GF-D8 (cell line): Measurements from ENCODE around the gene LRRTM4.
"Not testable (repeated sequence)": the region's sequence is repeated elsewhere in the genome, so short reads cannot be mapped to it uniquely, and the experiment has no call there.

Experiments
- DNase-seq: peaks from one replicate; lab custom pipeline; 2025; lab: John Stamatoyannopoulos, UW

The LRRTM4 gene

DNA sequence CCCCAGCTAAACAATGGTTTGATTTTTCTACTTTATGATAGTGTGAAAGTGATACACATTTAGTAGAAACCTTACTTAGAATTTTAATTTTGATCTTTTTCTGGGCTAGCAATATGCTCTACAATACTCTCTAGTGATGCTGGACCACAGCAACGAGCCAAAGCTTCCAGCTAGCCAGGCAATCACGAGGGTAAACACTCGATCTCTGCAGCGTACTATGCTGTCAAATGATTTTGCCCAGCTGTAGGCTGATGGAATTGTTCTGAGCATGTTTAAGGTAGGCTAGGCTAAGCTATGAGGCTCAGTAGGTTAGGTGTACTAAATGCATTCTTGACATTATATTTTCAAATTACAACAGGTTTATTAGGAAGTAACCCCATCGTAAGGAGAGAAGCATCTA is 207.5 kb downstream of the LRRTM4 start:
- no peak for DNase-seq

DNA sequence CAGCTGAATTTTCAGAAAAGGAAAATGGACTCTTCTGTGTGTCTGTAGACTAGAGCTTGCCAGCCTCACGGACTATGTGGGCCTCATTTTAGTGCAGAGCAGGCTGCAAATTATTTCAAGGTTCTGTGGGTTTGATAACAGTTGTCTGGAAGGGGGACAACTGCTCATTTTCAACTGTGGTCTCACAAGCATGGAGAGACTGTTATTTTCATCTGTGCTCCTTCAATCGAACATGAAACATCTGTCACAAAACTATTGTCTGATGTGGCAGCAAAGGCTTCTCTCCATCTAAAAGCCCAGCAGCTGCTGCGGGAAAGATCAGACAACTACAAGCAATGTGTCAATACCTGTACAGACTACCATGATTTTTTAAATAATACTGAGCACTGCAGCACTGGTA is 211.8 kb downstream of the LRRTM4 start:
- DNase-seq = no peak

DNA sequence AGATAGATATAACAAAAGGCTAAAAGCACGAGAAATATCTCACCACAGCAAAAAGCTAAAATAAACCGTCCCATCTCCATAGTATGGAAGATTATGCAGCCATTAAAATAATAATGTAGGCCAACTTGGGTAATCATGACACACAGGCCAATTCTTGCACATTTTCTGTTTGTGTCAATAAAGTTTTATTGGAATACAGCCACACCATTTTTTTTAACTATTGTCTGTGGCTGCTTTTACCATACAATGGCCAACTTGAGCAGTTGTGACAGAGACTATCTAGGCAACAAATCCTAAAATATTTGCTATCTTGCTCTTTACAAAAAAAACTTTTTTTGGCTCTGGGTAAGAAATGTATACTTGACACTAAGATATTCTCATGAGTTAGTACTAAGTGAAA is 212.5 kb downstream of the LRRTM4 start:
- no peak for DNase-seq

DNA sequence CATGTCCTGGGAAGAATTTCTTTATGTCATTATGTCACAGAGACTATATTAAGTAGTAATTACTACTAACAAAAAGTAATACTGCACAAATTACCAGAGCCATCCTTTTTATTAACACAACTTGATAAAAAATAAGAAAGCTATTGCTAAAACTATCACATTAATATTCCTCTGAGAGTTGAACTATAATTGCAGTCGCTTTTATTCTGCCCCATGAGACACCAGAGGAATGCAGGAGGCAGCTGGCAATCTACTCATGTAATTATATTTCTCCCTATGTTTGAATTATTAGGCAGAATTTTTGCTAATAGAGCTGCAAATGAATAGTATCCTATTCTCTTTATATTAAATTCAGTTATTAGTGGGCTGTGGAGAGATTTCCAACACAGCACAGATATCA is 220.7 kb downstream of the LRRTM4 start:
- DNase-seq = no peak

DNA sequence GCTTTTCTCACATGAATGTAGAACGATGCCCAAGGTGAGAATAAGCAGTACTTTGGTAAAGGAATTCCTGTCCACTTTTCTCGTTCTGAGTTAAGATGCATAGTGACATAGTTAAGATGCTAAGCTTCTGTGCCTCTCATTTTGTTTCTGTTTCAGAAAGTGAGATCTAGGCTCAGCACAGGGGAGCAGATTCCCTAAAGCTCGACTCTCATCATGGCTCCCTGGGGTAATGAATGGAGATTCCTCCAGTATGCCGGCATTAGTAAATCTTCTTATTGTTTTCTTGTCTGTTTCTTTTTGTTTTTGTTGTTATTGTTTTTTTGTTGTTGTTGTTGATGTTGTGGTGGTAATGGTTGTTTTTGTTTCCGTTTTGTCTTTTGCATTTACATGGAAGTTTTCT is 225.4 kb downstream of the LRRTM4 start:
- DNase-seq = no peak

DNA sequence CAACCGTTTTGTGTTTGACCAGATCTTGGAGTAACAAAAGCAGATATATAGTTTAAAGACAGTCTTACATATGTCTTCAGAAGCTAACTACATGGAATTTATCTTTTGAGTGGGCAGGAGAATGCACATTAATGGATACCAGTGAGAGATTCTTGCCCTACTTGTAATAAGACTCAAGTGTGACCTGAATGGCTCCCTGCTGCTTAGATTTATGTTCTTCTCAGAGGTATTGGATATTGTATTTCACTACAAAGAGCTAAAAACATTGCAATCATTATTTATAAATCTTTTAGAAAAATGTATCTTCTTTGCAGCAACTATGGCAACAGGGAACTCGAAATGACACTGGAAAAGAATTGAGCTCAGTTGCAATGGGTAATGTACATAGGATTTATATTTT is 227.7 kb downstream of the LRRTM4 start:
- no peak for DNase-seq

DNA sequence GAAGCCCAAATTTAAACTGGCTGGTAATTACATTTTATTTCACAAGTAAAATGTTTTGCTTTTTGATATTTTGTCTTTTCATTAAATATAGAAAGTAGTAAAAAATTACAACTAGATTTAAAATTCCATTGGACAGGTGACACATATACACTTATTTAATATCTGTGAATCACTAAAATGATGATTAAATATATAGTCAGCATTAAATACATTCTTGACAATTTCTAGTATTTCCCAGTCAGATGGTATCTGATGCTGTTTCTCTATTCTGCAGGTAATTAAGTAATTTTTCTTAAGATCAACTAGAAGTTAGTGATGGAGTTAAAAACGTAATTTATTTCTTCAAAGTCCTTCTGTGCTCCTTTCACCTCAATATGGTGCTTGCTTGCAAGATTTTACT is 237.8 kb downstream of the LRRTM4 start:
- DNase-seq = no peak

DNA sequence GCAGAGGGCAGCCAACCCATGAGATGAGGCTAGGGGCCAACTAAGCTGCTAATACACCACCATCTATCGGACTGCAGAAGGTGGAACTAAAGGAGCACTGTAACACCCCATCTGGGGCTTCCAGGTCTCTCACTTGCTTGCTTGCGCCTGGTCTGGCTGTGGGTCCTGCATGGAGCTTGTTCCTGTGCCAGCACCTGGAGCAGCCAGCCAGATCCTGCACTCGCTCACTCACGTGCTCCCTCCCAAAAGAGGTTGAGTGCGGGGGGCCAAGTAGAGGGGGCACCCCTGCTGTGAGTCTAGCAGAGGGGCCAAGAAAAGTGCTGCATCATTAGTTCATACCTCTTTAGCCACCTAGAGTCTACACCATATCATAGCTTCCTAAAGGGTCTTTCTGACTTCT is 250.9 kb downstream of the LRRTM4 start:
- DNase-seq = no peak

DNA sequence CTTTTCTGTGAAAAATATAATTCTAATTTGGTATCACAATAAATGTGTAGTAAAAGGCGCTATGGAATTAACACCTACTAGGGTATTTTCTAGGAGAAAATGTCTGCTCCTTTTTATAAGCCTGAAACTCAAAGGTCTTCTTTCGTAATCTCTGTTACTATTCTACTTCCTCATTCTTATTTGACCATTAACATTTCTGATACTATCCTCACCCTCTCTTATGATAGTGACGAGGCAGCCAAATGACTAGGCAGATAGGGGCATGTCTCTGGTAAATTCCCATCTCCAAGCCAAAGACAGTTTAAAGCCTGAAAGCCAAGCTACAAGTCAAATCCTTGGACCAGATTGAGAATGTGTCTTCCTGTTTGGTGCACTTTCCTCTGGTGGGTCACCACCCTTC is 251.7 kb downstream of the LRRTM4 start:
- no peak for DNase-seq

DNA sequence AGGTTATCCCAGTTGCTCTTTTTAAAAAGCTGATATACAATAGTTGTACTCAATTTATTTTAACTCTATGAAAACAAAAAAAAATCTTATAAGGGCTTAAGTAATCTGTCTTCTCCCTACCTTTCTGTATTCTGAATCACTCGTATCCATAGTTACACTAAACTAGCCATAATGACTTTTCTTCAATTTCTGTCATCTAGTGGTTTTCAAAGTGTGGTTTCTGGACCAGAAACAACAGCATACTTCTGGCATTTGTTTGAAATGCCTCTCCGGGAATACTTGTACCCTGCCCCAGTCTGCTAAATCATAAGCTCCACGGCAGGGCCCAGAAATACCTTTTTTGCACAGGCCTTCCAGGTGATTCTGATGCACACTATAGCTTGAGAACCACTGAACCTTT is 253.6 kb downstream of the LRRTM4 start:
- DNase-seq = no peak

DNA sequence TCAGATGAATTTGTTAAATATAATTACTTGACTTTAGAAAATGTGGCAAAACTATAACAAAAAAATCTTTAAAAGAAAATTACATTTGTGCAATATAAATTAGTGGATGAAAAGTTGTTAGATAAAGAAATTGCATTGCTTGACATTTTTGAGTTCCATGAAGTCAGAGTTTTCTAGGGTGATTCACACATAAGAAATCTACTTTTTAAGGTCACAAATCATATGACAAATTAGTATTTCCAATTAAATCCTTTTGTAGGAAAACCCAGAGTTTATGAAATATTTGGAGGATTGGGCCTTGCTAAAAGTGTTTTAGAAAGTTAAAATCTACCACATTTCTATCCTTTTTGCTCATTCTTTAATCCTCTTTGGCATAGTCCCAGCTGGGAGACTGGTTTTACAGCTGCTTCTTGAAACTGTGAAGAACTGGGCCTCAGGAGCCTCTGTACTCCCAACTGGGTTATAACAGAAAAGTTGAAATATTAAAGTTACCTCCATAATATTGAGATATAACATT is 289.2 kb downstream of the LRRTM4 start:
- DNase-seq = no peak

DNA sequence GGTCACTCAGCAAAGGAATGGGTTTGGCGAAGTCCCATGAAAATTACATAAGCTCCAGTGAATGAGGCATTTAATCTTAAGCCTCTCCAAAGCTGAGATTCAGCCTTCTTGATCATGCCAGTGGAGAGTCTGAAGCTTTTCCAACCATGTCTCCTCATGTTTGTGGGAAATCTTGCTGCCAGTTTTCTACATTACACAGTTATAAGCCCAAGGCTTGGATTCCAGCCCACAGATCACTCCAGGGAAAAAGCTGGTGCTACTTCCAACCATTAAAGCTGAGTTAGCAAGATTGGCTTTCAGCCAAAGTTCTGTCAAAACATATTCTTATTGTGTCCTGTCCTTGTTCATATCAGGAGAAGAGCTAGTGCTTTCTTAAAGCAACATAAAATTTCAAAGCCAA is 293.8 kb downstream of the LRRTM4 start:
- no peak for DNase-seq

DNA sequence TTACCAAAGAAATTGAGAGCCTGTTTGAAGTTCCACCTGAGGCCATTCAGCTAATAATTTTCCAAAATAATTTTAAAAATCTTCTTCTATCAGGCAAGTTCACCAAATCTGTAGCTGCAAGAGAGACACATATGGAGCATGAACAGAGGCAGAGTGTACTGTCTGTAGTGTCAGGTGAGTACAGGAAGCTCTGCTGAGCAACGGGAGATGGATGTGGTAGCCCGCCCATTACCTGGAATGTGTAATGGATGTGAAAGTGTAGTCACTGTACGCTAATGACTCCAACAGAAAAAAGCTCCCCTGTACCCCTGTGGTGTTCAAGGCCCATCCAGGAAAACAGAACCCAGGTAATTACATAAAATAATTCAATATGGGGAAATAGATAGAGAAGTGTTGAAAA is 311.5 kb downstream of the LRRTM4 start:
- no peak for DNase-seq

DNA sequence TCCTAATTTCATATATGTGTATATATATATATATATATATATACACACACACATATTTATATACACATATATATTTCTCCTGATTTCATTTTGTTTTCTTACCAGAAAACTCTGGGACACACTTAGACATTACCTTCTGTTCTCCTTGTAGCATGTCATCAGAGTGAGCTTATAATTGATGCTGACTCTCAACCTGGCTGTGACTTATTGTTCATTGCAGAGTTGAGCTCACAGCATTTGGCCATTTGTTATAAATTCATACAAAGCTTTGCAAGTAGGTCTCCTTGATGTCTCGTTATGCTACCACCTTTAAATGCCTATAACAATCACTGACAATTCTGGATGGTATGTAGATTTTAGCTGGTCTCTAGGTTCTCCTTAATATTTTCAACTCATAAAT is 314.8 kb downstream of the LRRTM4 start:
- DNase-seq = no peak

DNA sequence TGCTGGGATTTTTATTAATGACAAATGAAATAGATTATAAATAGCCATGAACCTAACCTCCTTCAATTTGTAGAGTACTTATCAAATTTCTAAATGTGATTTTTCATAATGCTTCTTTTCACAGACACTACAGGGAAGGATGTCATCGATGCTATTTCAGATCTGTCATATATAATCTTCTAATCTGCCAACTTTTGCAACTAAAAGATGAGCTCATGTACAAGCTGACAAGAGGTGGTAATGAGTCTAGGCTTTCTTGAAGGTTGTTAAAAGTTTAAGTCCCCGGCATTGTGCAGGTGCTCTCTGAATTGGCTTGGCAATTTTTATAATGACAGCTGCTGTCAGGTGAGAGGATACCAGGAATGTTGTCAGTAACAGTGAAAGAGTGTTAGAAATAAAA is 320.4 kb downstream of the LRRTM4 start:
- DNase-seq = no peak

DNA sequence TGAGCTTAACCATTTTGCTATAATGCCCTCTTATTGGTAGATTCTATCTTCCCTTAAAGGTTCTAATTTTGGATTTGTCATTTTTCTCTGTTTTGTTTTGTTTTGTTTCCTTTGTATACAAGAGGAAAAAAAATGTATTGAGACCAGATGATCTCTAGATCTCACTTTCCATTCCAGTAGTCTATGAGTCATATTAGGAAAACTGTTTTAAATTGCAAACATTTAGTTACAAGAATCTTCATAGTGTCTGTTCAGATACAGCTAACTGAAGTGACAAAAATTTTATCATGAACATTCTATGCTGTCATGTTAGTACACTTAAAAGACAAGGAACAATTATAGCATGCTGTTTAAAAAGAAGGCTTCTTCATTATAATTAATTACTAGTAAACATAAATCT is 322.8 kb downstream of the LRRTM4 start:
- DNase-seq = no peak

DNA sequence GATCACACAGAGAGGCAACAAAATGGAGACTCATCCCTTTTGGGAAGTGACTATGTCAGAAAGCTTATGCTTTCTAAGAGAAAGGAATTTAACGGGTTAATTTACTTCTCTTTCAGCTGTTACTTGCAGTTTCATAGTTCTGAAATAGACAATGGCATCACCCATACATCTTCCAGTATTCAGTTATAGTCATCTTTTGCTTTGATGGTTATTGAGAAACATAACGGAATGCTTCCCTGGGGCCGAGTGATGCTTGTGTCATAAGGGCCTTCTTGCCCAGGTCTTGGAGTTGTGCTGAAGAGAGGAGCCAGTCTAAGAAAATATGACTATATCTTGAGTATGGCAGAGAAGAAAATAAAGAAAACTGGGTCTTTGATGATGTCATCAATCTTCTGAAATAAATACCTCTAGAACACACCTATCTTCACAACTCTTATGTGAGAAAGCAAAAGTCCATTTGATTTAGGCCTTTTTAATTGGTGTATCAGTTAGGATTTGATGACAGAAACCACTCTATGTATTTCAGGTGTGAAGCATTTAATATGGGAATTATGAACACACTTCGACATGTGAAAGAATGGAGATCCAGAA is 328.2 kb downstream of the LRRTM4 start:
- no peak for DNase-seq

DNA sequence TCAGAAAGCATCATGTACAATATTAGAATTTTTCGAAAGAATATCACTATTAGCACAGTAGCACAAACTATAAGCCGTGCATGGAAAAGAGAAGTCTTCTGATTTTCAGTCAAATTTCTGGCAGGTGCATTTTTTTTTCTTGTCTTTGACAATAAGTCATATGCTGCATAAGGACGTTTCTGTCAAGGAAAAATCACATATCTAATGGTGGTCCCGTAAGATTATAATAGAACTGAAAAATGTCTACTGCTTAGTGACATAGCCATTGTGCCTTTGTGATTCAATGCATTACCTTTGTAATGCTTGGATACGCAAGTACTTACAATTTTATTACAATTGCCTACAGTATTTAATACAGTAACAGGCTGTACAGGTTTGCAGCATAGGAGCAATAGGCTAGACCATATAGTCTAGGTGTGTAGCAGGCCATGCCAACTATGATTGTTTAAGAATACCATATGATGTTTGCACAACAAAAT is 329.3 kb downstream of the LRRTM4 start:
- no peak for DNase-seq

DNA sequence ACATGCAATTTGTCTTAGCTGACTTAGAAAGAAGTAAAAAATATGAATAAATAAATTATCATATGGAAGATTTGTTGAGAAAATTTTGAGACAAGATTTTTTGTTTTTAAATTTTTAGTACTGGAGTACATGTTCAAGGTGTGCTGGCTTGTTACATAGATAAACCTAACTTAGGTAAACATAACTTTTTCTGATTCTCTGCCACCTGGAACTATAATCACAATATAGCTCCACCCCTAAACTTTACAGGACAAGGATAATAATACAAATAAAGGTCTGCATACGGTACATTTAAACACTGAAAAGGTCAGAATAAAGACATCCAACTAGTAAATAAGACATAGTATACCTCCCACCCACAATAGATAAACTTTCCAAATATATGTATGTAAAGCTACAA is 330.5 kb downstream of the LRRTM4 start:
- no peak for DNase-seq

DNA sequence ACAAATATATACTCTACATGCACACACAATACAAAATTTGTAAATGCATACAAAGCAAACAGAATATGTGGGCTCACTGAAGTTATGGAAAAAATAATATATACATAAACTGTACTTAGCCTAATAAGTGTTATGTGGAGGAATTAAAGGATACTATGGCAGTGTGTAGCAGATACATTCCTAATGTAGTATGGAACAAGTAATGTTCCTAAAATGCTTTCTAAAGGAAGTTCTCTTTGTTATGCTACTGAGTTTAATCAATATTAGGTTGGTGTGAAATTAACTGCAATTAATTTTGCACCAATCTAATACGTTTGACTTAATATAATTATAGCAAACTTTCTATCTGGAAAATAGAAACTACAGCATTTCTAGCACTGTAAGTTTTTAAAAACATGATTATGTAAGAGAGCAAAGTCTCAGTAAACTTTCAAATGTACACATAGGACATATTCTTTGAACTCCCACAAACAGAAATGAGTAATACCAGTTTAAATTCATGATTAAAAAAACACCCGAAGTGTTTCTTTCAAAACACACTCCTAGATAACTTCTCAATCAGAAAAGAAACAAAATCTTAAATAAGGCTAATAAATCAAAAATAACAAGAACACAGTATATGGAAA is 331.3 kb downstream of the LRRTM4 start:
- no peak for DNase-seq

DNA sequence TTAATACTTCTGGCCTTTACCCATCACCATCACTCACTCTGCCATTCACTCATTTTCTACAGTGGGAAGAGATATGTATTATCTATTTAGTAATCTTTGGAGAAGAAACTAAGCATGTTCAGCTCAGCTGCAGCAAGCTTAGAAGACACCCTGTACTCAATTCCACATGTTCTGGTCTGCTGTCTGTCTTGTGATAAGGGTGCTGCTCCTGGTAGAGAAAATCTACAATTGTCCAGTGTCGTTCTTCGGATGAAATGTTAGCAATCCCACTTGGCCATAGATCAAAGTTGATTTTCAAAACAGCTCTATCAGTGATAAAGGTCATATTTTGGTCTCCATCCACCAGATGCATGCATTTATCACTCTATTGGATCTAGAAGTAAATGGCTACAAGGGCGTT is 337.1 kb downstream of the LRRTM4 start:
- no peak for DNase-seq

DNA sequence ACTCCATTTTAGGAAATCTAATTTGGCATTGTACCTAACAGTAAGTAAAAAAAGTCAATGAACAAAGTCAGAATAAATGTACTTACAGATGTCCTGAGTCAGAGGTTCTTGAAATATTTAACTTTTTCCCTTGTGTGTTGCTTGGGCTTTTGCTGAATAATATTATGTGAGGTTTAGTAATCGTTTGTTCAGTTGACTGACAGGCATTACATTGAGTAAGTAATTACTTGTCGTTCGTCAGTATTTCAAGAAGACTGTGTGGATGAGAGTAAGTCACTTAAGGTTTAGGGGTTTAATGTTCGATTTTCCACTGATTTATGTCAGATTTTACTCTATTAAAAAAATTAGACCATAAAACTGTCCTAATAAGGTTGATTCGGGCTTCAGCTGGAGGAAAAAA is 342.9 kb downstream of the LRRTM4 start:
- no peak for DNase-seq

DNA sequence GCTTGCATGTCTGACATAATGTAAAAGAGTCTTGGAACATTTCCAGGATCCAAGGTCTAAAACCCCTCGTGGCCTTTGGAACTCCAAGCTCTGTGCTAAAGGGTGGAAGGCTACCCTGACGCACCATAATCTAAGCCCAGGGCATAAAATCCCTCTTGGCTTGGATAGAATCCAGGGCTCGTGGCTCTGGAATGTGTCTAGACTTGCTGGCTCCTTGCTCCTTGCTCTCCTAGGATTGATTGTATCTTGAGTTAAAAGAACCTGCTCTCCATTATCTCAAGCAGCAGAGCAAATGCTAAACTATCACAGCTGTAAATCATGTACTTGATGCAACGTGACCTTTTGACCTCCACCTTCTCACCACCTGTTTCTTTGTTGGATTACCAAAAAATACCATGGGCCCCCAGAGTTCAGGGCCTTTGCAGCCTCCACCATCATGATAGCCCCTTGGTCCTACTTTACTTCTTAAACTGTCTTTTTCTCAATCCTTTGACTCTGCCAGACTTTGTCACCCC is 346.9 kb downstream of the LRRTM4 start:
- not testable (repeated sequence) for DNase-seq

DNA sequence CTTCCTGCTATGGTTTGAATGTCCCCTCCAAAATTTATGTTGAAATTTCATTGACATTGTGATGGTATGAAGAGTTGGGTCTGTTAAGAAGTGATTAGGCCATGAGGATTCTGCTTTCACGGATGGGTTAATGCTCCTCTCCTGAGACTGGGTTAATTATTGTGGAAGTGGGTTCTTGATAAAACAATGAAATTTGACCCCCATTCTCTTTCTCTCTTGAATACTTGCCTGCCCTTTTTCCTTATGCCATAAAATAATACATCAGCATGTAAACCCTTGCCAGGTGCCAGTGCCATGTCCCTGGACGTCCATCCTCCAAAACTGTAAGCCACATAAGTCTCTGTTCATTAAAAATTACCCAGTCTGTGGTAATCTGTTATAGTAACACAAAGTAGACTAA is 352.8 kb downstream of the LRRTM4 start:
- DNase-seq = no peak
